ENCODE data around the gene LIN28B. TPM values are rescaled to one million over a fixed set of nuclear protein-coding genes. Genes with fewer than 3 reads are reported as not detected.

The LIN28B gene
- polyA plus RNA-seq, 1 donor from 2014 or later: 19.1 TPM

DNA sequence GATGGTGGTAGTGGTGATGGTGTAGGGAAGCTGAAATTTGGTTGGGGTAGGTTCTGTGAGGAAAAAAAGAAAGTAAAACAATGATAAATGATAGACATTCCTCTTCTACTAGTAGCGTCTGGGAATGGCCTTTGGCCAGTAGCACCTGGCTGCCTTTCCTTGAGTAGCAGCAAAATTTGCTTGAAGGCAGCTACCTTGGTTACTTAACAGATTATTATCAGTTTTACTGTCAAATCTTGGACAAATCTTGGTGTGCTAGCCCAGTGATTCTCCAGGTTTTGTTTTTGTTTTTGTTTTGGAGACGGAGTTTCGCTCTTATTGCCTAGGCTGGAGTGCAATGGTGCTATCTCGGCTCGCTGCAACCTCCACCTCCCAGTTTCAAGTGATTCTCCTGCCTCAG is 26.4 kb downstream of the LIN28B start (continued):
- no peak for TF ChIP-seq REST (IDR thresholded peaks at IDR 0.05; ENCODE audit: borderline replicate concordance)

DNA sequence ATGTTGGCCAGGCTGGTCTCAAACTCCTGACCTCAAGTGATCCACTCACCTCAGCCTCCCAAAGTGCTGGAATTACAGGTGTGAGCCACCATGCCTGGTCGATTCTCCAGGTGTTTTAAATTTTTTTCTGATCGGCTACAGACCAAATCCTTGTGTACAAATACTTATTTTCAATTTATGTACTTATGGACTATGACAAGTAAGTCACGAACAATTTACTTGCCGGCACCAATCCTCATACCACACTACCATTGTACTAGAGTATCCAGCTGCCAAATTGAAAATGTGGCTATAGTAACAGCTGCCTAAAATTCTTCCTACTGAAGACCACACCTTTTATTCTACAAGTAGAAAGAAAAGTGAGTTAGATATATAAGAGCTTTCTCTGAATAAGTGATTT is 26.9 kb downstream of the LIN28B start:
- no peaks in the 10 kb centered on the region for H4K20me1 ChIP-seq (ENCODE audit: insufficient read depth)
- H3K9me3 ChIP-seq (ENCODE audit: low read length): no peaks in the 10 kb centered on the region
- H3K4me3 ChIP-seq (ENCODE audit: low read length): no peak overlapping the region
- TF ChIP-seq EP300 (conservative IDR thresholded peaks at IDR 0.05; ENCODE audit: poor library complexity, severe bottlenecking): no peak
- no peak for TF ChIP-seq REST (IDR thresholded peaks at IDR 0.05; ENCODE audit: borderline replicate concordance)
- no peak for TF ChIP-seq MXI1 (conservative IDR thresholded peaks at IDR 0.05; ENCODE audit: poor library complexity, severe bottlenecking)
- TF ChIP-seq TAF1 (IDR thresholded peaks at IDR 0.05; ENCODE audit: low read depth): no peak
- no peak for TF ChIP-seq CTCF (IDR thresholded peaks at IDR 0.05; ENCODE audit: poor library complexity, severe bottlenecking)
- TF ChIP-seq POLR2AphosphoS5 (IDR thresholded peaks at IDR 0.05): no peak
- TF ChIP-seq EZH2 (IDR thresholded peaks at IDR 0.05; ENCODE audit: borderline replicate concordance, insufficient read depth, low read length, poor library complexity, severe bottlenecking): no peak
- TF ChIP-seq RAD21 (conservative IDR thresholded peaks at IDR 0.05): no peak
- no peak for TF ChIP-seq SMC3 (conservative IDR thresholded peaks at IDR 0.05; ENCODE audit: poor library complexity)
- H3F3A ChIP-seq (ENCODE audit: insufficient read depth, low read length, poor library complexity, severe bottlenecking): no peaks in the 10 kb centered on the region
- H3K9ac ChIP-seq (ENCODE audit: low read length): no peak overlapping the region
- H3K27ac ChIP-seq (ENCODE audit: low read length): no peak overlapping the region
- no peak overlapping the region for H2AFZ ChIP-seq (ENCODE audit: low read depth, low read length)
- no peak overlapping the region for H3K4me2 ChIP-seq (ENCODE audit: low read length)
- no peaks in the 10 kb centered on the region for H3K36me3 ChIP-seq (ENCODE audit: insufficient read depth, low read length)
- no peaks in the 10 kb centered on the region for H3K9me2 ChIP-seq (ENCODE audit: insufficient read depth, low read length)
- no peaks in the 10 kb centered on the region for H3K27me3 ChIP-seq (ENCODE audit: insufficient read depth, low read depth, low read length)
- H3K79me2 ChIP-seq (replicated peaks; ENCODE audit: insufficient read depth, low read length): peaks cover 58% of the 10 kb centered on the region

All from neural cell (in vitro differentiated cells).